KMS-11 (cell line): ENCODE data around the gene IL10RA.

Experiments
- H2AFZ ChIP-seq: fragments of 200-600 bp; sonication (generic); 2 replicates; pipeline ENCODE4 v1.6.1; 2016; ENCODE audit warnings: antibody characterized with exemption, mixed run types, low read depth
- H3K27ac ChIP-seq: fragments of 200-600 bp; sonication (generic); 2 replicates; pipeline ENCODE4 v1.6.1; 2016; ENCODE audit warnings: mild to moderate bottlenecking, mixed run types
- H3K27me3 ChIP-seq: fragments of 200-600 bp; sonication (generic); 2 replicates; pipeline ENCODE4 v1.6.1; 2017; ENCODE audit warnings: mild to moderate bottlenecking, low read depth, mixed run types, moderate library complexity; ENCODE audit not compliant: insufficient read depth
- H3K36me3 ChIP-seq: fragments of 200-600 bp; sonication (generic); 2 replicates; pipeline ENCODE4 v1.6.1; 2017; ENCODE audit warnings: mild to moderate bottlenecking, mixed run types; ENCODE audit not compliant: insufficient read depth
- H3K4me1 ChIP-seq: fragments of 200-600 bp; sonication (generic); 2 replicates; pipeline ENCODE4 v1.6.1; 2016; ENCODE audit warnings: mild to moderate bottlenecking, low read depth, mixed run types; ENCODE audit not compliant: poor library complexity, severe bottlenecking
- H3K4me2 ChIP-seq: fragments of 200-600 bp; sonication (generic); 2 replicates; pipeline ENCODE4 v1.7.0; 2016; ENCODE audit warnings: mild to moderate bottlenecking, mixed run types
- H3K4me3 ChIP-seq: fragments of 200-600 bp; sonication (generic); IDR thresholded peaks from 2 replicates; pipeline ENCODE4 v1.6.1; 2017; ENCODE audit warnings: low read depth, low read length, mixed read lengths; ENCODE audit not compliant: insufficient read depth
- H3K79me2 ChIP-seq: fragments of 200-600 bp; sonication (generic); 2 replicates; pipeline ENCODE4 v1.6.1; 2016; ENCODE audit warnings: low read depth, mixed run types; ENCODE audit not compliant: insufficient read depth
- H3K9ac ChIP-seq: fragments of 200-600 bp; sonication (generic); 2 replicates; pipeline ENCODE4 v1.6.1; 2016; ENCODE audit warnings: mild to moderate bottlenecking, mixed run types
- H4K20me1 ChIP-seq: fragments of 200-600 bp; sonication (generic); 2 replicates; pipeline ENCODE4 v1.6.1; 2016; ENCODE audit warnings: mild to moderate bottlenecking, mixed run types; ENCODE audit not compliant: insufficient read depth
- CTCF ChIP-seq: fragments of 200-600 bp; sonication (generic); conservative IDR thresholded peaks from 2 replicates; pipeline ENCODE4 v1.6.1; 2017; ENCODE audit warnings: low read depth, mild to moderate bottlenecking, antibody characterized with exemption, low read length, moderate library complexity, mixed read lengths

IL10RA gene

GRCh38 chr11:118014022-118014421 lies 27.8 kb downstream of the IL10RA start:
- H2AFZ ChIP-seq = no peak overlapping the region
- no peak overlapping the region for H3K27ac ChIP-seq
- H3K4me3 ChIP-seq = no peak overlapping the region
- no peaks in the 10 kb centered on the region for H4K20me1 ChIP-seq
- H3K4me2 ChIP-seq = no peak overlapping the region
- no peaks in the 10 kb centered on the region for H3K27me3 ChIP-seq
- TF ChIP-seq CTCF = no peak
- H3K4me1 ChIP-seq = no peaks in the 10 kb centered on the region
- H3K9ac ChIP-seq = no peak overlapping the region
- no peaks in the 10 kb centered on the region for H3K36me3 ChIP-seq
- H3K79me2 ChIP-seq = no peaks in the 10 kb centered on the region

- no peak overlapping the region for H2AFZ ChIP-seq
- H3K4me1 ChIP-seq = no peaks in the 10 kb centered on the region
- H3K79me2 ChIP-seq = no peaks in the 10 kb centered on the region
Observed at GRCh38 chr11:118015385-118015841, 29.2 kb downstream of the IL10RA start.

GRCh38 chr11:118016104-118016503 lies 29.9 kb downstream of the IL10RA start:
- H3K27ac ChIP-seq = no peak overlapping the region
- no peaks in the 10 kb centered on the region for H3K27me3 ChIP-seq
- no peak for TF ChIP-seq CTCF
- no peak overlapping the region for H3K4me3 ChIP-seq
- H3K36me3 ChIP-seq = no peaks in the 10 kb centered on the region
- no peak overlapping the region for H2AFZ ChIP-seq
- H3K4me2 ChIP-seq = no peak overlapping the region
- H3K4me1 ChIP-seq = no peaks in the 10 kb centered on the region
- no peak overlapping the region for H3K9ac ChIP-seq
- no peaks in the 10 kb centered on the region for H3K79me2 ChIP-seq
- H4K20me1 ChIP-seq = no peaks in the 10 kb centered on the region

More at GRCh38 chr11:118015385-118015841, 29.2 kb downstream of the IL10RA start:
- Histone ChIP-seq H3K4me2 (no peak overlapping the region), H3K36me3 (no peaks in the 10 kb centered on the region), H3K4me3 (no peak overlapping the region), H3K27ac (no peak overlapping the region), H3K9ac (no peak overlapping the region), H3K27me3 (no peaks in the 10 kb centered on the region), H4K20me1 (no peaks in the 10 kb centered on the region)
- TF ChIP-seq CTCF = no peak

- H3K4me1 ChIP-seq = no peaks in the 10 kb centered on the region
- no peaks in the 10 kb centered on the region for H3K27me3 ChIP-seq
- H3K36me3 ChIP-seq = no peaks in the 10 kb centered on the region
- no peak overlapping the region for H3K4me3 ChIP-seq
- no peak overlapping the region for H3K9ac ChIP-seq
- no peaks in the 10 kb centered on the region for H4K20me1 ChIP-seq
- TF ChIP-seq CTCF = no peak
- H3K27ac ChIP-seq = no peak overlapping the region
- no peaks in the 10 kb centered on the region for H3K79me2 ChIP-seq
- no peak overlapping the region for H3K4me2 ChIP-seq
- H2AFZ ChIP-seq = no peak overlapping the region
Observed at GRCh38 chr11:118017111-118017510, 30.9 kb downstream of the IL10RA start.
